Progenitor cell of endocrine pancreas (in vitro differentiated cells): ENCODE data around the gene FUT3. TPM values are rescaled to one million over a fixed set of nuclear protein-coding genes. Genes with fewer than 3 reads are reported as not detected.

ENCODE experiments used
- DNase-seq: peaks from one replicate; pipeline ENCODE4 v3.0.0; 2021; ENCODE audit warnings: low spot score; ENCODE audit not compliant: unreplicated experiment
- H3K27ac Mint-ChIP-seq: 2 replicates; pipeline ENCODE4 v1.8.0; 2021; ENCODE audit warnings: mild to moderate bottlenecking, moderate library complexity, mixed read lengths
- H3K27me3 Mint-ChIP-seq: 2 replicates; pipeline ENCODE4 v1.8.0; 2021; ENCODE audit warnings: mixed read lengths
- H3K36me3 Mint-ChIP-seq: 2 replicates; pipeline ENCODE4 v1.8.0; 2022; ENCODE audit warnings: mixed read lengths; ENCODE audit not compliant: insufficient read depth
- H3K4me1 Mint-ChIP-seq: 2 replicates; pipeline ENCODE4 v1.8.0; 2021; ENCODE audit warnings: low read depth, mixed read lengths
- H3K4me3 Mint-ChIP-seq: 2 replicates; pipeline ENCODE4 v1.8.0; 2021; ENCODE audit warnings: low read depth, mild to moderate bottlenecking, moderate library complexity, mixed read lengths
- H3K9me3 Mint-ChIP-seq: 2 replicates; pipeline ENCODE4 v1.8.0; 2021; ENCODE audit warnings: low read depth, mixed read lengths
- total RNA-seq: library from RNA; stranded (reverse); gene quantifications from 2 replicates; pipeline ENCODE4 v1.2.1, GENCODE V29; 2021
- TF ChIP-seq, protein P1 (sequence below): fragments of 200-600 bp; sonication (generic); IDR thresholded peaks from one replicate; pipeline ENCODE4 v1.5.0; 2021; ENCODE audit warnings: antibody characterized with exemption, mild to moderate bottlenecking; ENCODE audit not compliant: unreplicated experiment

Gene FUT3
- total RNA-seq, 1 donor from 2014 or later = not detected

DNA sequence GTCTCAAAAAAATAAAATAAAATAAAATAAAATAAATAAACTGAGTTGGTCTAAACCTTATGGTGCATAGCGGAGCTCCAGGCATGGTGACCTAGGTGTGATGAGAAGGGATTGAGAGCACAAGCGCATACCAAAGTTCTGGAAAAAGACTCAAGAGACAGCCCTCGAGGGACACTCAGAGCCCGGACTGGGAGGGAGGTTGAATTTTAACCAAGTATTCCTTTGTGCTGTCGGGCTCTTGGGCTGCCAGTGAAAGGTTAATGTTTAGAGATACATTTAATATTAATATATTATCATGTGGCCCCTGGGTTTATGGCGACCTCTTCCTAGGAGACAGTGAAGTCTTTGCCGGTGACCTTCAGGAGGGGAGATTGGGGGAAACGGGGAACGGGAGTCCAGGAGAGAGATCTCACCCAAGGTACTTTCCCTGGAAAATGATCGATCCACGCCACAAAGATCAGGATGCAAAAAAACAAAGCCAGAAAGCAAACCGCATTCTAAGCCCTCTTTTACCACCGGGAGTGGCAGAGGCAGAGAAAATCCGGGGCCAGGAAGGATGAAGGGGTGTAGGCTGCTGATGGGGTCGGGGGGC lies 13.4 kb downstream of the FUT3 start:
- Mint-ChIP-seq H3K27me3 (peaks cover 15% of the 10 kb centered on the region), H3K27ac (peak overlapping the region; percentile 40), H3K4me3 (no peak overlapping the region), H3K9me3 (no peaks in the 10 kb centered on the region), H3K36me3 (no peaks in the 10 kb centered on the region), H3K4me1 (peaks cover 3% of the 10 kb centered on the region)
- TF ChIP-seq, protein P1, sequence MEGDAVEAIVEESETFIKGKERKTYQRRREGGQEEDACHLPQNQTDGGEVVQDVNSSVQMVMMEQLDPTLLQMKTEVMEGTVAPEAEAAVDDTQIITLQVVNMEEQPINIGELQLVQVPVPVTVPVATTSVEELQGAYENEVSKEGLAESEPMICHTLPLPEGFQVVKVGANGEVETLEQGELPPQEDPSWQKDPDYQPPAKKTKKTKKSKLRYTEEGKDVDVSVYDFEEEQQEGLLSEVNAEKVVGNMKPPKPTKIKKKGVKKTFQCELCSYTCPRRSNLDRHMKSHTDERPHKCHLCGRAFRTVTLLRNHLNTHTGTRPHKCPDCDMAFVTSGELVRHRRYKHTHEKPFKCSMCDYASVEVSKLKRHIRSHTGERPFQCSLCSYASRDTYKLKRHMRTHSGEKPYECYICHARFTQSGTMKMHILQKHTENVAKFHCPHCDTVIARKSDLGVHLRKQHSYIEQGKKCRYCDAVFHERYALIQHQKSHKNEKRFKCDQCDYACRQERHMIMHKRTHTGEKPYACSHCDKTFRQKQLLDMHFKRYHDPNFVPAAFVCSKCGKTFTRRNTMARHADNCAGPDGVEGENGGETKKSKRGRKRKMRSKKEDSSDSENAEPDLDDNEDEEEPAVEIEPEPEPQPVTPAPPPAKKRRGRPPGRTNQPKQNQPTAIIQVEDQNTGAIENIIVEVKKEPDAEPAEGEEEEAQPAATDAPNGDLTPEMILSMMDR = no peak
- no peak for DNase-seq

DNA sequence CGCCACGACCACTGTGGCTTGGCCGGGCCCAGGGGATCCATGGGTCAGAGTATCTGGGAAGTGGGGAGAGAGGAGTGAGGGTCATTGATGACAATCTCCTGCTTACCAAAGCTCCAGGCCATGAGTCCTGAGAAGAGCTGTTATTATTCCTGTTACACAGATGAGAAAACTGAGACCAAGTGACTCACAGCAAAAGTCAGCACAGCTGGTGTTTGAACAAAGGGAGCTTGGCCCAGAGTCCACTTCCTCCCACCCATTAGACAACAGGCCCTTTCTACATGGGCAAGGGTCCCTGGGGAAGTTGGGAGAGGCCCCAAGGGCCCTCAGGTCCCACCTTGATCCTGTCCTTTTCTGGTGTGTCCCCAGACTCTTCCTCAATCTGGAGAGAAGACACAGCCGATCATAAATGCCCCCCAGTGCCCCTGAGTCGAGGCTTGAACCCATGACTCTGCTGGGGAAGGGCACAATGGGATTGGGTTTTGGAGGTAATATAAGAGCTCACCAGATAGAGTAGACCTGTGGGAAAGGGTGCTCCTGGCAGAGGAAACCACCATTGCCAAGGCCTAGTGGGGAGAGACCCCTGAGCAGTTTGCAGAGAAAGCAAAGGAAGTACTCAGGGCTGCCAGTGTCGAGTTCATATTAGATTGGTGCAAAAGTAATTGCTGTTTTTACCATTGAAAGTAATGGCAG lies 18.6 kb downstream of the FUT3 start:
- Mint-ChIP-seq H3K4me1 (peaks cover 1% of the 10 kb centered on the region), H3K4me3 (no peak overlapping the region), H3K27ac (peak overlapping the region; percentile 30), H3K9me3 (no peaks in the 10 kb centered on the region), H3K27me3 (peaks cover 20% of the 10 kb centered on the region), H3K36me3 (no peaks in the 10 kb centered on the region)
- no peak for DNase-seq
- TF ChIP-seq, protein P1 = no peak

DNA sequence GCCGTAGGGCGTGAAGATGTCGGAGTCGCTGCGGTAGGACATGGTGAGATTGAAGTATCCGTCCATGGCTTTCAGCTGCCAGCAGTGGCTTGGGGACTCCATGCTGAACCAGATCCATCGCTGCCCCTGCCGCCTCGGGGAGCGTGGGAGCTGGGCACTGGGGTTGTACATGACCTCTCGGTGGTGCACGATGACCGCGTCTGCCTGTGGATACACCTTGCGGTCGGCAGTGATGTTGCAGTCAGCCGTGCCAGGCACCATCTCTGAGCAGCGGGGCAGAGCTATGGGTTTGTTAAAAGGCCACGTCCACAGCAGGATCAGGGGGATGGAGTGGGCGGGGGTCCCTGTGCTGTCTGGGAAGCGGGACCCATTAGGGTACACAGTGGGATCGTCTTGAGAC lies 19.2 kb downstream of the FUT3 start:
- H3K36me3 Mint-ChIP-seq = no peaks in the 10 kb centered on the region
- no peaks in the 10 kb centered on the region for H3K9me3 Mint-ChIP-seq
- no peak for DNase-seq
- peaks cover 1% of the 10 kb centered on the region for H3K4me1 Mint-ChIP-seq
- peak overlapping the region; percentile 30 for H3K27ac Mint-ChIP-seq
- peaks cover 20% of the 10 kb centered on the region for H3K27me3 Mint-ChIP-seq
- TF ChIP-seq, protein P1 = no peak
- no peak overlapping the region for H3K4me3 Mint-ChIP-seq

DNA sequence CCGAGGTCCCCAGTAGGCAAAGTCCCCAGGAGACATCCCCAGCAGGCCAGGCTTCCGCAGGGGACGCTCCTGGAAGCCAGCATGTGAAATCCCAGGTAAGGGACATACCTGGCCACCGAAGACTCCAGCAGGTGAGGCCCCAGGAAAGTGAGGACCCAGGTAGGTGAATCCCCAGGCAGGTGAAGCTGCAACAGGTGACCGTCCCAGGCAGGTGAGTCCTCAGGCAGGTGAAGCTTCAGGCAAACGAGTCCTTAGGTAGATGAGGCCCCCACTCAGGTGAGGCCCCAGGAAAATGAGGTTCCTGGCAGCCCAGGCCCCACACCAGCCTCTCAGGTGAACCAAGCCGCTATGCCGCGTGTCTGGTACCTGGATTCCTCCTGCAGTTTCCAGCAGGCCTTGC lies 20.1 kb downstream of the FUT3 start:
- Mint-ChIP-seq H3K4me1 (peaks cover 1% of the 10 kb centered on the region), H3K27ac (no peak overlapping the region), H3K4me3 (no peak overlapping the region), H3K27me3 (peaks cover 20% of the 10 kb centered on the region), H3K9me3 (no peaks in the 10 kb centered on the region), H3K36me3 (no peaks in the 10 kb centered on the region)
- no peak for DNase-seq
- TF ChIP-seq, protein P1 = no peak

DNA sequence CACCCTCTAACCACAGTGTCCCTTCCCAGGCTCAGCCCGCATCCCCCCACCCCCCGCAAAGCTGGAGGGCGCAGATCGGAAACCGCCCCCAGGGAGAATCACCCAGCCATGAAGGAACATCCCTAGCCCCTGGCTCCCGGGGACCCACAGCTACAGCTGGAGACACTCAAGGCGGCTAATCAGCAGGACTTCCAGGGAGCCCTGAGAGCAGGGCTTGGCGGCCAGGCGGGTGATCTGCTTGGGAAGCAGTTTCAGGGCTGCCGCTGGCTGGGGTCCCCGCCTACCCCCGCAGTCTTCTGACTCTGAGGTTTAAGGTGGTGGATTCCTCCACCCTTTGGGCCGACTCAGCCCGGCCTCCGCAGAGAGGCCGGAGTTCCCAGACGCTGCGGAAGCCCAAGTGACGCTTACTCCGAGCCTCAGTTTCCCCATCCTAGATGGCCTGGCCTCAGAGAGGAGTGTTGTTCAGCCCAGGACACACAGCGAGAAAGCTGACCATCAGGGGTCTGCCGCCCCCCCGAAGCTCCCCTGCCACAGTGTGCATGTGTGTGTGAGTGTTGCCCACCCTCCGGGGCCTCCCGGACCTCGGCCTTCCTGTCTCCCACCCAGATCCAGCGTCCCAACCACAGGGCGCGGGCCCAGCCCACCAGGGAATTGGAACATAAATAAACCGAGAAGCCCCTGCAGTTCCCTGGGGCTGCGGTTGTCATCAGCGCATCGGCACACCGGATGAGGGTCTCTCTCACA lies 21.5 kb downstream of the FUT3 start:
- TF ChIP-seq, protein P1 = no peak
- no peaks in the 10 kb centered on the region for H3K36me3 Mint-ChIP-seq
- no peaks in the 10 kb centered on the region for H3K9me3 Mint-ChIP-seq
- no peak overlapping the region for H3K4me3 Mint-ChIP-seq
- peak overlapping the region; percentile 86 for H3K27ac Mint-ChIP-seq
- no peak for DNase-seq
- H3K27me3 Mint-ChIP-seq = peaks cover 13% of the 10 kb centered on the region
- peaks cover 1% of the 10 kb centered on the region for H3K4me1 Mint-ChIP-seq
